ENCODE results near the gene JARID2. TPM values are rescaled to one million over a fixed set of nuclear protein-coding genes. Genes with fewer than 3 reads are reported as not detected.

The JARID2 gene
- total RNA-seq, 4 donors from 2014 or later = 6.6 to 8.1 (median 7.5) TPM

DNA sequence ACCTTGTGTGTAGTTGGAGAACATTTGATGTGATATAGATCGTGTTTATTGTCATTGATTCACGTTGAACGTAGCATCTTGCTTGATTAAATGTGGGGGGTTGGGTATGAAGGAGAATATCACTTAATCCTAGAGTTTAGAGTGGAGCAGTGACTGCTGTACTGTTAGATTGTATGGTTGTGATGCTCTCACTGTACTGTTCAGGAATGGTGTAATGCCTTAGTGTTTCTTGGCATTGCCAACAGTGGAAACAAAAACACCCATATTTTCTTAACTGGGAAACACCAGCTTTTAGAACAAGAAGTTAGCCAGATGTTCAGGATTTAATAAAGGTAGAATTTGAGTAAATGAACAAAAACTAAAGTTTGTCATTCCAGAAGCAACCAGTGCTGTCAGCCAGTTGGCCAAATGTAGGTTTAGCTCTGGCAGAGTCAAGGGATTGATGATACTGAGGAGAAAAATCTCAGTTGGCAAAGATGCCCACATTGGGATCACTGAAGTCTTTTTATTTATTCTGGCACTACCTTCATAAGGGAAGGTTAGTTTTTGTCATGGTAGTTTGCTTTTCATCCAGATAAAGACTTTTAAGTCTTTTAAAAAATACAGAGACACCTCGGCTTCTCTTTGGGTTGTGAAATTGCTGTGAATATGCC, 129.9 kb downstream of the JARID2 start:
- no peak overlapping the region for H3K27ac ChIP-seq
- H3K4me1 ChIP-seq = peaks cover 6 to 12% of the 10 kb centered on the region in 2 donors
- intact Hi-C loops (cut with DNase I) = no loop called here
- DNase-seq = no peak
- H3K36me3 ChIP-seq = no peaks in the 10 kb centered on the region
- H3K27me3 ChIP-seq = no peaks in the 10 kb centered on the region
- no peak overlapping the region for H3K4me3 ChIP-seq (replicated peaks in 1 of 3)
- H3K9me3 ChIP-seq = no peaks in the 10 kb centered on the region
- 82 to 85% methylated on average over 4 of the region's 4 CpGs for WGBS, 2 donors
- TF ChIP-seq, protein P1, sequence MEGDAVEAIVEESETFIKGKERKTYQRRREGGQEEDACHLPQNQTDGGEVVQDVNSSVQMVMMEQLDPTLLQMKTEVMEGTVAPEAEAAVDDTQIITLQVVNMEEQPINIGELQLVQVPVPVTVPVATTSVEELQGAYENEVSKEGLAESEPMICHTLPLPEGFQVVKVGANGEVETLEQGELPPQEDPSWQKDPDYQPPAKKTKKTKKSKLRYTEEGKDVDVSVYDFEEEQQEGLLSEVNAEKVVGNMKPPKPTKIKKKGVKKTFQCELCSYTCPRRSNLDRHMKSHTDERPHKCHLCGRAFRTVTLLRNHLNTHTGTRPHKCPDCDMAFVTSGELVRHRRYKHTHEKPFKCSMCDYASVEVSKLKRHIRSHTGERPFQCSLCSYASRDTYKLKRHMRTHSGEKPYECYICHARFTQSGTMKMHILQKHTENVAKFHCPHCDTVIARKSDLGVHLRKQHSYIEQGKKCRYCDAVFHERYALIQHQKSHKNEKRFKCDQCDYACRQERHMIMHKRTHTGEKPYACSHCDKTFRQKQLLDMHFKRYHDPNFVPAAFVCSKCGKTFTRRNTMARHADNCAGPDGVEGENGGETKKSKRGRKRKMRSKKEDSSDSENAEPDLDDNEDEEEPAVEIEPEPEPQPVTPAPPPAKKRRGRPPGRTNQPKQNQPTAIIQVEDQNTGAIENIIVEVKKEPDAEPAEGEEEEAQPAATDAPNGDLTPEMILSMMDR (IDR thresholded peaks at IDR 0.05) = no peak
- TF ChIP-seq POLR2A (IDR thresholded peaks at IDR 0.05) = no peak

DNA sequence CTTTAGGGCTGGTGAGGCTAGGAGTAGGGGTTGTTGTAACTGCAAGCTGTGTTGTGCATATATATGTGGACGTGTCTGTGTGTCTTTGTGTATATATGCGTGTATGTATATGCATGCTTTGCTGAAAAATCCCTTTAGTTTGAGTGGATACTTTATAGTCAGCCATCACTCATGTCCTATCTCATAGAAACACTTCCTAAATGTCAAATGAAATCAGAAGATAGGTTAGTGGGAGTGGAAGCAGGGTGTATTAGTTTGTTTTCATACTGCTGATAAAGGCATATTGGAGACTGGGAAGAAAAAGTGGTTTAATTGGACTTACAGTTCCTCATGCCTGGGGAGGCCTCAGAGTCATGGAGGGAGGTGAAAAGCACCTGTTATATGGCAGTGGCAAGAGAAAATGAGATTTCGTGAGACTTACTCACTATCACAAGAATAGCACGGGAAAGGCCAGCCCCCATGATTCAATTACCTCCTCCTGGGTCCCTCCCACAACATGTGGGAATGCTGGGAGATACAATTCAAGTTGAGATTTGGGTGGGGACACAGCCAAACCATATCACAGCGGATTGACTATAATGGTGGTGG, 131.1 kb downstream of the JARID2 start:
- Histone ChIP-seq H3K36me3 (no peaks in the 10 kb centered on the region), H3K4me1 (peaks cover 6 to 12% of the 10 kb centered on the region in 2 donors), H3K9me3 (no peaks in the 10 kb centered on the region), H3K4me3 (replicated peaks in 1 of 3) (no peak overlapping the region), H3K27ac (no peak overlapping the region), H3K27me3 (no peaks in the 10 kb centered on the region)
- DNase-seq = no peak
- TF ChIP-seq POLR2A (IDR thresholded peaks at IDR 0.05) = no peak
- TF ChIP-seq, protein P1 (IDR thresholded peaks at IDR 0.05) = no peak
- intact Hi-C loops (cut with DNase I) = no loop called here
- 94 to 98% methylated on average over 5 of the region's 5 CpGs for WGBS, 2 donors

DNA sequence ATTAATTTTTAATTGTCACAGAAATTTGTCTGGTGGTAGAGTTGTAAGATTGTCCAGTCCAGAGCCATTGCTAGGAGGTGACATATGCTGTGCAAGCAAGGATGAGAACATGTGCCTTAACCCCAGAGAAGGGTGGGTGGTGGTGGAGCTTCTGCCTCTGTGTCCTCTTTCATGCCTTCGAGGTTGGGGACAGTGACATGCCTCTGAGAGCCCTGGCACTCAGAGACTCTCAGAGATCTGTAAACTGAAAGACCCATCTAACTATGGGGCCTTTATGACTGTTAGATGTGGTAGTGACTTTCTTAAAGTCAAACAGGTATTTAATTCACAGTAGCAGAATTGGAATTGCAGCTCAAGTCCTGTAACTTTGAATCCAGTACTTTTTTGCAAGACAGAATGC, 132.4 kb downstream of the JARID2 start:
- intact Hi-C loops (cut with DNase I) = no loop called here
- Histone ChIP-seq H3K4me3 (replicated peaks in 1 of 3) (no peak overlapping the region), H3K4me1 (peaks cover 6 to 12% of the 10 kb centered on the region in 2 donors), H3K27ac (no peak overlapping the region), H3K27me3 (no peaks in the 10 kb centered on the region), H3K9me3 (no peaks in the 10 kb centered on the region), H3K36me3 (no peaks in the 10 kb centered on the region)
- no peak for TF ChIP-seq POLR2A (IDR thresholded peaks at IDR 0.05)
- TF ChIP-seq, protein P1 (IDR thresholded peaks at IDR 0.05) = no peak
- no peak for DNase-seq
- WGBS, 2 donors = 63 to 94% methylated on average over 1 of the region's 1 CpG

DNA sequence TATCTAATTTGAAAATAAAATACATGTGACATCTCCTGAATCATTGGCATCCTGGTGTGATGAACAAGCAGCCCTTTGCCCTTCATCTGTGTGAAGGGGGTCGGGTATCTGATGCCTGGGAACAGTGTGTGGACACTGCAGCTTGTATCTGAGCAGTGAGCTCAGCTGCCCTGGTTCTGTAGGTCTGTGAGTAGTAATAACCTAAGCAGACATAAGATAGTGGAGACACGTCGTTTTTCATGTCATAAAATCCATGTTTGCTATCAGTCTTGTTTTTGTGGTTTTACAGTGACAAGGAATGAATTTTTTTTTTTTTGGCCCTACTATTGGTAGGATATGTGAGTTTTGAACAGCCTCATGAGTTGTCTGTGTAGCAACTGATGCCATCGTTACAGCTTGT, 133.0 kb downstream of the JARID2 start:
- intact Hi-C loops (cut with DNase I) = no loop called here

DNA sequence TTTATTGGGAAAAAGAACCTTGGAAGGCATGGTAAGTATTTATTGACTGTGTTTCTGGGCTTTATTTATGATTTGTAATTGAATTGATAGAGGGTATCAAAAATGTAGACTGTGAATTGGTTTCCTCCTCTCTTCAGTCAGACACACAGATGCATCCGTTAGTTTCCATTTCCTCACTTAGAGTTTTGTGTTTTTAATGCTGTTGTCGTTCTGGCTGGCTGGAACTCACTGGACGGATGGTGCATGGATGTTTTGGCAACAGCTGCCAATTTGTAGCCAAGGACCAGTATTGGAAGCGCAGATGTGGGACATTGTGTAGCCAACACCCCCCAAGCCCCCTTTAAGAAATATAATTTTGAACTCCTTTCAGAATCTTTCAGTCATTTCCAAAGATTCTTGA, 134.5 kb downstream of the JARID2 start:
- no peak for TF ChIP-seq POLR2A (IDR thresholded peaks at IDR 0.05)
- TF ChIP-seq, protein P1 (IDR thresholded peaks at IDR 0.05) = no peak
- intact Hi-C loops (cut with DNase I) = no loop called here

More for the DNA sequence above, 133.0 kb downstream of the JARID2 start:
- Histone ChIP-seq H3K4me1 (peaks cover 6 to 12% of the 10 kb centered on the region in 2 donors), H3K36me3 (no peaks in the 10 kb centered on the region), H3K27ac (no peak overlapping the region), H3K9me3 (no peaks in the 10 kb centered on the region), H3K4me3 (replicated peaks in 1 of 3) (no peak overlapping the region), H3K27me3 (no peaks in the 10 kb centered on the region)
- TF ChIP-seq POLR2A (IDR thresholded peaks at IDR 0.05) = no peak
- TF ChIP-seq, protein P1 (IDR thresholded peaks at IDR 0.05) = no peak
- 92 to 97% methylated on average over 4 of the region's 4 CpGs for WGBS, 2 donors
- DNase-seq = no peak

More for the DNA sequence above, 134.5 kb downstream of the JARID2 start:
- no peaks in the 10 kb centered on the region for H3K9me3 ChIP-seq
- peak; percentile 14 to 43 for DNase-seq
- H3K27me3 ChIP-seq = no peaks in the 10 kb centered on the region
- H3K36me3 ChIP-seq = no peaks in the 10 kb centered on the region
- no peak overlapping the region for H3K27ac ChIP-seq
- H3K4me3 ChIP-seq (replicated peaks in 1 of 3) = no peak overlapping the region
- peaks cover 6 to 12% of the 10 kb centered on the region in 2 donors for H3K4me1 ChIP-seq
- WGBS, 2 donors = 29 to 39% methylated on average over 4 of the region's 4 CpGs

Measured in thyroid gland (tissue), 4 donors.